Measurements from ENCODE around the gene DLGAP3.
A peak's percentile ranks its signal among the peaks of the same experiment; 100 is the strongest.

The DLGAP3 gene

GRCh38 chr1:34910425-34910824 lies 19.0 kb downstream of the DLGAP3 start:
- no peak for FAIRE-seq
- DNase-seq (ENCODE audit: insufficient read length, low spot score): no peak
- TF ChIP-seq, protein P1, sequence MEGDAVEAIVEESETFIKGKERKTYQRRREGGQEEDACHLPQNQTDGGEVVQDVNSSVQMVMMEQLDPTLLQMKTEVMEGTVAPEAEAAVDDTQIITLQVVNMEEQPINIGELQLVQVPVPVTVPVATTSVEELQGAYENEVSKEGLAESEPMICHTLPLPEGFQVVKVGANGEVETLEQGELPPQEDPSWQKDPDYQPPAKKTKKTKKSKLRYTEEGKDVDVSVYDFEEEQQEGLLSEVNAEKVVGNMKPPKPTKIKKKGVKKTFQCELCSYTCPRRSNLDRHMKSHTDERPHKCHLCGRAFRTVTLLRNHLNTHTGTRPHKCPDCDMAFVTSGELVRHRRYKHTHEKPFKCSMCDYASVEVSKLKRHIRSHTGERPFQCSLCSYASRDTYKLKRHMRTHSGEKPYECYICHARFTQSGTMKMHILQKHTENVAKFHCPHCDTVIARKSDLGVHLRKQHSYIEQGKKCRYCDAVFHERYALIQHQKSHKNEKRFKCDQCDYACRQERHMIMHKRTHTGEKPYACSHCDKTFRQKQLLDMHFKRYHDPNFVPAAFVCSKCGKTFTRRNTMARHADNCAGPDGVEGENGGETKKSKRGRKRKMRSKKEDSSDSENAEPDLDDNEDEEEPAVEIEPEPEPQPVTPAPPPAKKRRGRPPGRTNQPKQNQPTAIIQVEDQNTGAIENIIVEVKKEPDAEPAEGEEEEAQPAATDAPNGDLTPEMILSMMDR (IDR thresholded peaks at IDR 0.05; ENCODE audit: insufficient read depth, missing control alignments): no peak

GRCh38 chr1:34908369-34908768 lies 21.1 kb downstream of the DLGAP3 start:
- DNase-seq (ENCODE audit: insufficient read length, low spot score): no peak
- FAIRE-seq: no peak
- TF ChIP-seq, protein P1 (IDR thresholded peaks at IDR 0.05; ENCODE audit: insufficient read depth, missing control alignments): no peak

GRCh38 chr1:34907487-34908090 lies 21.9 kb downstream of the DLGAP3 start:
- DNase-seq (ENCODE audit: insufficient read length, low spot score): no peak
- no peak for FAIRE-seq

GRCh38 chr1:34906756-34907155 lies 22.7 kb downstream of the DLGAP3 start:
- TF ChIP-seq, protein P1 (IDR thresholded peaks at IDR 0.05; ENCODE audit: insufficient read depth, missing control alignments): no peak
- peak; percentile 72 for DNase-seq (ENCODE audit: insufficient read length, low spot score)
- FAIRE-seq: no peak

More at GRCh38 chr1:34907487-34908090, 21.9 kb downstream of the DLGAP3 start:
- TF ChIP-seq, protein P1 (IDR thresholded peaks at IDR 0.05; ENCODE audit: insufficient read depth, missing control alignments): no peak

GRCh38 chr1:34906222-34906621 lies 23.2 kb downstream of the DLGAP3 start:
- DNase-seq (ENCODE audit: insufficient read length, low spot score): no peak
- TF ChIP-seq, protein P1 (IDR thresholded peaks at IDR 0.05; ENCODE audit: insufficient read depth, missing control alignments): no peak
- no peak for FAIRE-seq

DNA sequence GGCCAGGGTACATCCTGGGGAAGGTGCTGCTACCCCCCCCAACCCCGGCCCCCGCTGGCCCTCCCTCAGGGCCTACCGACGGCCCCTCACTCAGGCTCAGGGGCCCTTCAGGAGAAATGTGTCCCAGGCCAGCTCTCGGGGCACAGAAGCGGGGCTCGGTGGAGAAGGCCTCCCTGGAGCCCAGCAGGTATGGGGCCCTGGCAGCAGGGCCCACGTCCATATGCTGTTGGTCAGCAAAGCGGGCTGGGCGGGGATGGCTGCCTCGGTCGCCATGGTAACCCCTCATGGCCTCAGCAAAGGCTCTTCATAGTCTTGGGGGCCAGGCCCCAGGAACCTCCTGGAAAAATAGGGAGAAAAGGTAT lies 24.4 kb downstream of the DLGAP3 start:
- FAIRE-seq: no peak
- TF ChIP-seq, protein P1 (IDR thresholded peaks at IDR 0.05; ENCODE audit: insufficient read depth, missing control alignments): no peak
- no peak for DNase-seq (ENCODE audit: insufficient read length, low spot score)

GRCh38 chr1:34904236-34905097 lies 25.0 kb downstream of the DLGAP3 start:
- TF ChIP-seq, protein P1 (IDR thresholded peaks at IDR 0.05; ENCODE audit: insufficient read depth, missing control alignments): no peak
- FAIRE-seq (no peak), DNase-seq (ENCODE audit: insufficient read length, low spot score) (no peak)

Data from D721Med (cell line).